Measurements from ENCODE around the gene CARD14.

The CARD14 gene

GRCh38 chr17:80212962-80213642, 43.3 kb downstream of the CARD14 start:
- no peak for DNase-seq

DNA sequence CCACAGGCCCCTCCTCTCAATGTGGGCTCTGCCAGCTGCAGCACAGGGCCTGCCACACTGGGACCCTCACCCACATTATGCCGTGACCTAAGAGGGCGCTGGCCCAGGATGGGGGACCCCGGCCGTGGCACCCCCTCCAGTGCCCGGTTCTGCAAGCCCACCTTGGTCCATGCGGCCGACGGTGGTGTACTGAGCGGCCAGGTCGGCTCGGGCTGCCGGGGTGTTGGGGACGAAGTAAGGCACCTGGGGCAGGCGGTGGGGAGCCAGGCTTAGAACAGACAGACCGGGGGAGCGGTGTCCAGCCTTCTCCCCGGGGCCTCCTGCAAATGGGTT, 43.8 kb downstream of the CARD14 start:
- DNase-seq = no peak

DNA sequence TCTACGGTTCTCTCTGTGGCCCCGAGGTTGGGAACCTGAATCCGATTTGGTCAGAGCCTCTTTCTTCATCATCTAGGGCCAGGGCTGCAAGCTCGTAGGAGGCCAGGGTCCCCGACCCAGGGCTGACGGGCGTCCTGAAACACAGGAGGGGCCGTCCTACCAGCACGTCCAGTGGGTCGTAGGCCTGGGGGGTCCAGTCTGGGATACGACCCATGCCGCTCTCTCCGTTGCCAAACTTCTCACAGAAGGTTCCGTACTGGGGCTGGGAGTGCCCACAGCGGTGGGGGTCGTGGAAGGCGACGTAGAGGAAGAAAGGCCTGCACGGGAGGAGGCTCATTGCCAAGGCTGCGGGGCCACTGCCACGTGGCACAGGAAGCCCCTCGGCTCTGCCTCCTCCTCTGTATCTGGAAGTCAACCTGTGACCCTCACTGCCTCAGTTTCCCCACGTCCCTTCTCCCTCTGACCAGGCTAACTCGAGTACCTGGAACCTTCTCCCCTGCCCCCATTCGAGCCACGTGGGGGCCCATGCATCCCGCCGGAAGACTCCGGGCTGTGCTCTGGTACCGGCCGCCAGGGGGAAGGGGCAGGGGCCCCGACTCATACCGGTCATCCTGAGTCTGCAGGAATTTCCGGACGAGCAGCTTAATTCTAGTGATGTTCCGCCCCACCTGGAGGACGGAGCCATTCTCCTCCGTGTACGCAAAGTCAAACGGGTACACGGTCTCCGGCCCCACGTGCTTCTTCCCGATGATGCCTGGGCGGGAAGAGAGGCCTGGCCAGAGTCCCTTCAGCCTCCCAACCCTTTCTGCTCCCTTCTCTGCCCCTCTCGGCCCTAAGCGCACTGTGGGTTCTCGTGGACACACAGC, 44.4 kb downstream of the CARD14 start:
- no peak for DNase-seq

- DNase-seq = no peak
Observed at GRCh38 chr17:80214878-80215210, 45.0 kb downstream of the CARD14 start.

DNA sequence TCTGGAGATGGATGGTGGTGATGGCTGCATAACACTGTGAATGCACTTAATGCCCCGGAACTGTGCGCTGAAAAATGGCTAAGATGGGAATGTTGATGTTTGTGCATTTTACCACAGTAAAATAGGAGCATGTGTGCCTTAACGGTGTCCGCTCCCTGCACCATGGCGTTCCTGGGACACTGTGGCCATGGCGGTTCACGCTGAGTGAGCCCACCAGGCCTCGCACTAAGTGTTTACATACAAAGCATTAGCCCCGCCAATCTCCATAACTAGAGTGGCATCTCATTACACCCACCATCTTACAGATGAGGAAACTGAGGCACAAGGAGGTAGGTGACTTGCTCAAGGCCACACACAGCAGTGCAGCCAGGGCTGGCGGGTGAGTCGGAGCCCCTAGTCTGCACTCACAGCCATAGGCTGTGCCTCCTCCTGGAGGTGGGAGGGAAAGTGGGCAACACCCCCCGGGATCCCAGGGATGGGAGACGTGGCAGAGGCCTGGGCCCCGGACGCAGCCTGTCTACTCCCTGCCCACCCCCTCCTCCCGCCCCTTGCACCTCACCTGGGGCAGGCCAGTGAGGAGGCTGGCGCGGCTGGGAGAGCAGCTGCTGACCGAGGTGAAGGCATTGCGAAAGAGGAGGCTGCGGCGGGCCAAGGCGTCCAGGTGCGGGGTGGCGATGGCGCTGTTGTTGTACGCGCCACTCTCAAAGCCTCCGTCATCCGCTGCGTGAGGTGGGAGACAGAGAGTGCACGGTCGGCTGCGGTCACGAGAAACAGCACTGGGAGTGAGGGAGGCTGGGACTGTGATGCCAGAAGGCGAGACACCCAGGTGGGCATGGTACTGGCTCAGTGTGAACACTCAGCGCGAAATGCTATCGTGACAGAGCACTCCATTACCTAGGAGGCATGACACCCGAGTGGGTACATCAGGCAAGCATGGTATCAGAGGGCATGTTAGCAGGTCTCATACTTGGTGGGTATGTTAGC, 46.9 kb downstream of the CARD14 start:
- DNase-seq = no peak

- no peak for DNase-seq
Observed at GRCh38 chr17:80217703-80218362, 48.0 kb downstream of the CARD14 start.

DNA sequence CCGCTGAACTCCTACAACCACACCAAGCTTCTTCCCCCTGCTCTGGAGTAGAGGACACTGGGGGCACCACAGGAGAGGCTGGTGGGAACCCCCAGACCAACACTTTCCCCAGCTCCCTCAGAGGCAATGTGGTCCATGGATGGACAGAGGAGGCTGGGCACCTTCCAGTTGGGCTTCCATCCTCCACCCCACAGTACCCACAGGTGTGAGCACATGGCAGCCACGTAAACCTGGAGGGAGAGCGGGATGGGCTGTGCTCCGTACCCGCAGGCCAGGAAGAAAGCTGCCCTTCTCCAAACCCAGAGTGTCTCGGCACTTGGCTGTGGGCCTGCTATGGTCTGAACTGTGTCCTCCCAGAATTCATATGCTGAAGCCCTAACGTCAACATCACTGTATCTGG, 48.6 kb downstream of the CARD14 start:
- no peak for DNase-seq

- peak; percentile 92 for DNase-seq
Observed at GRCh38 chr17:80219013-80219762, 49.4 kb downstream of the CARD14 start.

DNA sequence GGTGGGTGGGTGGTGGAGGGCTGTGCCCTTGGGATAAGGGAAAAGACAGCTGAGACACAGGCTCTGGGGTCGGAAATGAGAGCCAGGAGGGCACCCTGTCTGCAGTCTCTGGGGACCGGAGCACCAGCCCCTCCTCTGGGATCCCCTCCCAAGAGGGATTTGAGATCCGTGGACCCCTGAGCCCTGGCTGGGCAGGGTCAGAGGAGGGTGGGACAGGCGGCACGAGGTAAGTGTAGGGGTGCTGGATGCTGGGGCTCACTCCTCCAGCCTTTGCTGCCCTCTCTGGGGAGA, 49.9 kb downstream of the CARD14 start:
- no peak for DNase-seq

- peak; percentile 61 for DNase-seq
Observed at GRCh38 chr17:80220054-80220735, 50.4 kb downstream of the CARD14 start, which contains the start of the genes SGSH and SLC26A11. SGSH (minus strand) TSS chr17:80220333; CDS start chr17:80220313, 20 bp downstream. SLC26A11 (plus strand) TSS chr17:80220427; CDS start chr17:80221561, 1,134 bp downstream.

DNA sequence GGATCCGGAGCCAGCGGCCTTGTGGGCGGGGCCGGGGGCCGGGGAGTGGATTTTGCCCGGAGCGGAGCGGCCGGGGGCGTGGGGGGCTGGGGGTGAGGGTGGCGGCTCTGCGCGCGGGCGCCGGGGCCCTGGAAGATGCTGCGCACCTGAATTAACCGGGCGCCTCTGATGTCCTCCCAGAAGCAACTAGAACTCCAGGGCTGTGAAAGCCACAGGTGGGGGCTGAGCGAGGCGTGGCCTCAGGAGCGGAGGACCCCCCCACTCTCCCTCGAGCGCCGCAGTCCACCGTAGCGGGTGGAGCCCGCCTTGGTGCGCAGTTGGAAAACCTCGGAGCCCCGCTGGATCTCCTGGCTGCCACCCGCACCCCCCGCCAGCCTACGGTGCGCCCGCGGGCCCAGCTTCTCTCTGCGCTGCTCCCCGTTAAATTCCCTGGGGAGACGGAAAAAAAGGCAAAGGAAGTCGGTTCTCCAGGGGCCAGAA, 50.9 kb downstream of the CARD14 start:
- peak; percentile 11 for DNase-seq

DNA sequence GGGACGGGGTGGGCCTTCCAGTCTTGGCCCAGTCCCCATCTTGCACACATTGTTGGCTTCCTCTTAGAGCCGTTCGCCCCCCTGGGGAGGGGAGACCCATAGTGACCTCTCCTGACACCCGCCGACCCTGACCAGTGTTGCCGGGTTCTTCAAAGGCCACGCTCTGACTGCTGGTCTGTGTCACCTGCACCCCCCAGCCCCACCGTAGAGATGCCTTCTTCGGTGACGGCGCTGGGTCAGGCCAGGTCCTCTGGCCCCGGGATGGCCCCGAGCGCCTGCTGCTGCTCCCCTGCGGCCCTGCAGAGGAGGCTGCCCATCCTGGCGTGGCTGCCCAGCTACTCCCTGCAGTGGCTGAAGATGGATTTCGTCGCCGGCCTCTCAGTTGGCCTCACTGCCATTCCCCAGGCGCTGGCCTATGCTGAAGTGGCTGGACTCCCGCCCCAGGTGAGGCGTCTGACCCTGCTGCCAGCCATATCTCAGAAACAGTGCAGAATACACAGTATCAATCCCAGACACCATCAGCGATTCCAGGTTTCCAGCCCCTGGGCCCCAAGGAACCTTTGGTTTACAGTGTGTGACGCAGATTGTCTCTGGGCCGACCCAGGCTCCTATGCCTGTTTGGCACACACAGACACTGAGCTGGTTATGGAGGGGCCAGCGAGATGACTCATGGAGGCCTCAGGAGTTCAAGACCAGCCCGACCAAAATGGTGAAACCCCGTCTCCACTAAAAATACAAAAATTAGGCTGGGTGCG, 51.7 kb downstream of the CARD14 start:
- no peak for DNase-seq

GRCh38 chr17:80222376-80223141, 52.7 kb downstream of the CARD14 start:
- no peak for DNase-seq

GRCh38 chr17:80223142-80223815, 53.4 kb downstream of the CARD14 start:
- DNase-seq = no peak

GRCh38 chr17:80223838-80224497, 54.1 kb downstream of the CARD14 start:
- no peak for DNase-seq

DNA sequence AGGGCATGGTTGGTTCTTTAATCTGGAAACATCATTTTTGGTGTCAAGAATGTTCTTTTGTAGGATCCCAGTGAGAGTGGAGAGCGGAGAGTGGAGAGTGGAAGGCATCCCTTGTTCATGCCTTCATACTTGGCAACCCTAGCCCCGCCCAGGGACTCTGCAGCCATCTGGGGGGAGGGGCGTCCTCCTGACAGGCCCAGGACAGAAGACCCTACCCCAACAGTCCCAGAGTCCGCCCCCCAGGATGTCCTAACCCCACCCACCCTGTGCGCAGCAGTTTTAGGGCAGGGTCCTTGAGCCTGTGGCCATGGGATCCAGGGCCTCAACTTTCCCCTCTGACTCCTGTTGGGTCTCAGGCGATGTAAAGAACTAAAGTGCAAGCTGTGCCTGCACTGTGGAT, 54.9 kb downstream of the CARD14 start:
- no peak for DNase-seq

DNA sequence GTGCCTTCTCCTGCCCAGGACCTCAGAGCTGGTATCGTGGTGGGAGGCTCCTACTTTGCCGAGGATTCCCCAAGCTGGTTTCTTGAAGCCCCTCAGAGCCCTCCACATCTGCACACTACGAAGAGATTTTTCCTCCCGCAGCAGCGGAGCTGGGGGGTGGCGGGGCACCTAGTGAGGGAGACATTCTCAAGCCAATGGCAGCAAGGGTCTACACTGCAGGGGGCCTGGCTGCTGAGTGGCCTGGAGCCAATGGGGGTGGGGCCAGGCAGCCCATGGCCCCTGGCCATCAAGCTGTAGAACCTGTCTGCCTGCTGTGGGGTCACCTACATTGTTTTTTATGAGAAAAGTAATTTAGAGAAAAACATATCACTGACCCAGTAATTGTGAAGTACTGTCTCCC, 55.4 kb downstream of the CARD14 start:
- no peak for DNase-seq

- no peak for DNase-seq
Observed at GRCh38 chr17:80227156-80227555, 57.3 kb downstream of the CARD14 start.

DNA sequence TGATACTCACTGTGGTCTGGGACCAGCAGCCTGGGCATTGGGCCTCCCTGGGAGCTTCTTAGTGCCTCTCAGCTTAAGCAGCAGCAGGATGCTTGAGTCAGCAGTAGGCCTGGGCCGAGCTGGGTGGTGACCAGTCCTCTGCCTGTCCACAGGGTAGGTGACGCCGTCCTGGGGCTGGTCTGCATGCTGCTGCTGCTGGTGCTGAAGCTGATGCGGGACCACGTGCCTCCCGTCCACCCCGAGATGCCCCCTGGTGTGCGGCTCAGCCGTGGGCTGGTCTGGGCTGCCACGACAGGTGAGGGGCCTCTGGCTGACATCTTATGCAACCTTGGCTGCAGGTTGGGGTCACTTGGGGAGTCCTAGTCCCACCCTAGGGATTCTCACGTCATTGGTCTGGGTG, 57.8 kb downstream of the CARD14 start:
- DNase-seq = no peak

Measured in CD4-positive, alpha-beta T cell treated with Interleukin-21 for 1 hour (primary cell).